GM21390 (cell line): ENCODE results near the gene TMEM198.

Source experiments
- ATAC-seq: cut with Tn5 transposase; IDR thresholded peaks from one replicate; pipeline ENCODE4 v1.9.1; 2021; ENCODE audit not compliant: unreplicated experiment

Gene TMEM198

GRCh38 chr2:219560893-219561178, 17.0 kb downstream of the TMEM198 start:
- ATAC-seq, result no peak

- no peak for ATAC-seq
Observed at GRCh38 chr2:219561179-219562048, 17.6 kb downstream of the TMEM198 start.

GRCh38 chr2:219562049-219563020, 18.5 kb downstream of the TMEM198 start:
- ATAC-seq, result no peak

GRCh38 chr2:219563271-219563928, 19.6 kb downstream of the TMEM198 start:
- ATAC-seq, result no peak

GRCh38 chr2:219565130-219566080, 21.6 kb downstream of the TMEM198 start:
- ATAC-seq, result no peak

- no peak for ATAC-seq
Observed at GRCh38 chr2:219566640-219567039, 22.8 kb downstream of the TMEM198 start.

GRCh38 chr2:219567131-219567530, 23.3 kb downstream of the TMEM198 start:
- ATAC-seq, result no peak

- no peak for ATAC-seq
Observed at GRCh38 chr2:219567791-219568361, 24.0 kb downstream of the TMEM198 start.

- no peak for ATAC-seq
Observed at GRCh38 chr2:219569041-219569440, 25.2 kb downstream of the TMEM198 start.

- no peak for ATAC-seq
Observed at GRCh38 chr2:219569635-219570034, 25.8 kb downstream of the TMEM198 start.

GRCh38 chr2:219570194-219570923, 26.5 kb downstream of the TMEM198 start:
- ATAC-seq, result no peak

- no peak for ATAC-seq
Observed at GRCh38 chr2:219570924-219571310, 27.1 kb downstream of the TMEM198 start.

GRCh38 chr2:219571311-219572236, 27.7 kb downstream of the TMEM198 start, which contains the start of gene OBSL1:
Gene OBSL1 (minus strand): TSS chr2:219571539. CDS start chr2:219571232, 307 bp downstream.
- ATAC-seq, result no peak

- no peak for ATAC-seq
Observed at GRCh38 chr2:219572237-219573001, 28.6 kb downstream of the TMEM198 start, which contains the start of gene INHA. Gene INHA (plus strand): TSS chr2:219572310. CDS start chr2:219572375, 65 bp downstream.

- no peak for ATAC-seq
Observed at GRCh38 chr2:219573166-219573565, 29.3 kb downstream of the TMEM198 start.

GRCh38 chr2:219574484-219575311, 30.9 kb downstream of the TMEM198 start:
- ATAC-seq, result no peak
